Measurements from ENCODE around the gene IL23R.

IL23R gene

DNA sequence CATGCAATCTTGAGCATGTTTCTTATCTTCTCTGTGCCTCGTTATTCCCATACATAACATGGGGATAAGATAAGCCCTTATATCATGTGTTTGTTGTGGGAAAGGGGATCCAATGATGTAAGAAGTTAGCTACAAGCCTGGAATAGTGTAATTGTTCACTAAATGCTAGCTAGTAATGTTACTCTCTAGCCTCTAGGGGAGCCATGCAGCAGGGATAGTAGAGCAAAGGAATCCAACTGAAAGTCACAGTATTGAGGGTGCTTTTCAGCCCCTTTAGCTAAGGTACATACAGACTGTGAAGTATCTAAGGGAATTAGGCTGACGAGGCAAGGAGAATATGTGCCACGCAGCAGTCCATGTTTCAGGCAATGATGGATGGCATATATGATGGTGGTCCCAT lies 46.9 kb downstream of the IL23R start:
- Histone ChIP-seq H2AFZ (ENCODE audit: low read depth, low read length) (no peak overlapping the region), H2AK5ac (ENCODE audit: low read length, severe bottlenecking) (no peak overlapping the region), H4K91ac (ENCODE audit: low read length) (no peak overlapping the region), H2BK15ac (ENCODE audit: low read depth, poor library complexity, severe bottlenecking) (no peak overlapping the region), H3K36me3 (ENCODE audit: control insufficient read depth in 1 of 2, insufficient read depth in 2 of 2, low read depth in 1 of 2, low read length in 2 of 2) (no peaks in the 10 kb centered on the region), H3K4me2 (ENCODE audit: low read length, poor library complexity, severe bottlenecking) (no peak overlapping the region), H3K9ac (ENCODE audit: low read length) (no peak overlapping the region), H3K4ac (ENCODE audit: low read depth in 1 of 2, low read length in 2 of 2) (no peak overlapping the region), H3K14ac (ENCODE audit: low read length in 2 of 2) (no peak overlapping the region), H3K4me3 (ENCODE audit: insufficient read depth in 1 of 2, low read depth in 1 of 2, low read length in 2 of 2) (no peak overlapping the region), H4K8ac (ENCODE audit: low read length) (no peak overlapping the region), H3K4me1 (ENCODE audit: control insufficient read depth, insufficient read depth, low read depth, low read length) (peaks cover 3% of the 10 kb centered on the region), H3K27me3 (ENCODE audit: control insufficient read depth in 1 of 2, insufficient read depth in 1 of 2, low read length in 2 of 2) (no peaks in the 10 kb centered on the region), H3K9me3 (ENCODE audit: control insufficient read depth, low read length) (no peaks in the 10 kb centered on the region), H2BK12ac (ENCODE audit: low read length in 2 of 2) (no peak overlapping the region), H3K27ac (ENCODE audit: low read length, poor library complexity, severe bottlenecking) (no peak overlapping the region), H3K18ac (ENCODE audit: low read depth in 1 of 2, low read length in 2 of 2) (no peak overlapping the region), H3K23ac (ENCODE audit: low read length in 2 of 2) (no peak overlapping the region), H2BK5ac (ENCODE audit: low read depth, low read length, poor library complexity, severe bottlenecking) (no peak overlapping the region), H2BK120ac (ENCODE audit: low read depth, low read length) (no peak overlapping the region), H3K79me1 (replicated peaks; ENCODE audit: low read length, poor library complexity, severe bottlenecking) (no peaks in the 10 kb centered on the region)
- peak; percentile 26 for DNase-seq
- 42% methylated on average over 2 of the region's 3 CpGs for WGBS

DNA sequence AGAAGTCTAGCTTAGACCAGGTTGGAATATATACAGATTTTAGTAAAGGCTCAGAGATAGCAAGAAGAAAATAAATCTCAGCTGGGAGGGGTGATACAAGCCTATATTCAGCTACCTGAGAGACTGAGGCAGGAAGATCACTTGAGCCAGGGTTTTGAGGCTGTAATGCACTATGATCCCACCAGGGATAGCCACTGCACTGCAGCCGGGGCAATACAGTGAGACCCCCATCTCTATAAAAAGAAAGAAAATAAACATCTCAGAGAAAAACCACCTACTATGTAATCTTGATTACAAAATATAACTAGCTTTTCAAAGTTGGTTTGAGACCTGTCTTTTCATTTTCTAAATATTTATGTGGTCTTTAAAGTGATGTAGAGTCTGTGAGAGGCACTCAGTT lies 47.7 kb downstream of the IL23R start:
- H3K36me3 ChIP-seq (ENCODE audit: control insufficient read depth in 1 of 2, insufficient read depth in 2 of 2, low read depth in 1 of 2, low read length in 2 of 2): no peaks in the 10 kb centered on the region
- H3K27me3 ChIP-seq (ENCODE audit: control insufficient read depth in 1 of 2, insufficient read depth in 1 of 2, low read length in 2 of 2): no peaks in the 10 kb centered on the region
- H3K4me1 ChIP-seq (ENCODE audit: control insufficient read depth, insufficient read depth, low read depth, low read length): peaks cover 3% of the 10 kb centered on the region
- H3K27ac ChIP-seq (ENCODE audit: low read length, poor library complexity, severe bottlenecking): peak overlapping the region; percentile 59
- no peaks in the 10 kb centered on the region for H3K79me1 ChIP-seq (replicated peaks; ENCODE audit: low read length, poor library complexity, severe bottlenecking)
- H3K23ac ChIP-seq (ENCODE audit: low read length in 2 of 2): no peak overlapping the region
- H3K18ac ChIP-seq (ENCODE audit: low read depth in 1 of 2, low read length in 2 of 2): no peak overlapping the region
- no peak overlapping the region for H3K9ac ChIP-seq (ENCODE audit: low read length)
- H3K4ac ChIP-seq (ENCODE audit: low read depth in 1 of 2, low read length in 2 of 2): no peak overlapping the region
- no peak overlapping the region for H3K4me2 ChIP-seq (ENCODE audit: low read length, poor library complexity, severe bottlenecking)
- no CpG with 5 or more reads among the region's 1 CpG for WGBS
- no peak overlapping the region for H3K14ac ChIP-seq (ENCODE audit: low read length in 2 of 2)
- H2BK15ac ChIP-seq (ENCODE audit: low read depth, poor library complexity, severe bottlenecking): no peak overlapping the region
- H3K9me3 ChIP-seq (ENCODE audit: control insufficient read depth, low read length): no peaks in the 10 kb centered on the region
- H3K4me3 ChIP-seq (ENCODE audit: insufficient read depth in 1 of 2, low read depth in 1 of 2, low read length in 2 of 2): no peak overlapping the region
- no peak overlapping the region for H4K8ac ChIP-seq (ENCODE audit: low read length)
- H2AFZ ChIP-seq (ENCODE audit: low read depth, low read length): no peak overlapping the region
- DNase-seq: no peak
- H2AK5ac ChIP-seq (ENCODE audit: low read length, severe bottlenecking): peak overlapping the region; percentile 76
- no peak overlapping the region for H2BK12ac ChIP-seq (ENCODE audit: low read length in 2 of 2)
- no peak overlapping the region for H4K91ac ChIP-seq (ENCODE audit: low read length)
- H2BK120ac ChIP-seq (ENCODE audit: low read depth, low read length): no peak overlapping the region
- H2BK5ac ChIP-seq (ENCODE audit: low read depth, low read length, poor library complexity, severe bottlenecking): no peak overlapping the region

DNA sequence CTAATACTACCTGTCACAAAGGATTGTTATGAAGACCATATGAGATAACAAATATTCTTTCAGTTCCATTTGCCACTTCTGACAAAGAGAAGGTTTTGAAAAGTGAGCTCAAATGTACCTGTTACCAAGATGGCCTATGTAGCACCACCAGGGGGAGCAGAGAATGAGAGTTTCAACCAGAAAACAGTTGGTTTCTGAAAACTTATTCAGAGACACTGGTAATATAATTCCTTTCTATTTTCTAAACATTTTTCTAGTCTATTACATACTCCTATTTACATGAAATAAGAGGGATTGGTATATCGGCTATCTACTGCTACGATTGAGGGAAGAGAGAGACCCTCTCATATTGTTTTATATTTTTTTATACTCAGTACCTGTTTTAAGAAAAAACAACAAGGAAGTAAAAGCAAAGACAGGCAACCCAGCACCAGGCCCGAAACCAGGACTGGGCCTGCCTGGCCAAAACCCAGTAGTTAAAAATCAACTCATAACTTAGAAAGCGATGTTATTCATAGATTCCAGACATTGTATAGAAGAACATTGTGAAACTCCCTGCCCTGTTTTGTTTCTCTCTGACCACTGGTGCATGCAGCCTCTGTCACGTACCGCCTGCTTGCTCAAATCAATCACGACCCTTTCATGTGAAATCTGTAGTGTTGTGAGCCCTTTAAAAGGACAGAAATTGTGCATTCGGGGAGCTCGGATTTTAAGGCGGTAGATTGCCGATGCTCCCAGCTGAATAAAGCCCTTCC lies 48.3 kb downstream of the IL23R start:
- H2BK120ac ChIP-seq (ENCODE audit: low read depth, low read length): no peak overlapping the region
- no peaks in the 10 kb centered on the region for H3K27me3 ChIP-seq (ENCODE audit: control insufficient read depth in 1 of 2, insufficient read depth in 1 of 2, low read length in 2 of 2)
- no peak overlapping the region for H3K9ac ChIP-seq (ENCODE audit: low read length)
- H2BK12ac ChIP-seq (ENCODE audit: low read length in 2 of 2): no peak overlapping the region
- no peaks in the 10 kb centered on the region for H3K9me3 ChIP-seq (ENCODE audit: control insufficient read depth, low read length)
- no peak overlapping the region for H3K18ac ChIP-seq (ENCODE audit: low read depth in 1 of 2, low read length in 2 of 2)
- no peak overlapping the region for H2BK15ac ChIP-seq (ENCODE audit: low read depth, poor library complexity, severe bottlenecking)
- no peak overlapping the region for H3K23ac ChIP-seq (ENCODE audit: low read length in 2 of 2)
- 93% methylated on average over 9 of the region's 11 CpGs for WGBS
- H3K27ac ChIP-seq (ENCODE audit: low read length, poor library complexity, severe bottlenecking): peak overlapping the region; percentile 52
- peaks cover 3% of the 10 kb centered on the region for H3K4me1 ChIP-seq (ENCODE audit: control insufficient read depth, insufficient read depth, low read depth, low read length)
- no peak overlapping the region for H4K8ac ChIP-seq (ENCODE audit: low read length)
- no peak overlapping the region for H2BK5ac ChIP-seq (ENCODE audit: low read depth, low read length, poor library complexity, severe bottlenecking)
- H3K14ac ChIP-seq (ENCODE audit: low read length in 2 of 2): no peak overlapping the region
- H3K36me3 ChIP-seq (ENCODE audit: control insufficient read depth in 1 of 2, insufficient read depth in 2 of 2, low read depth in 1 of 2, low read length in 2 of 2): no peaks in the 10 kb centered on the region
- no peak overlapping the region for H4K91ac ChIP-seq (ENCODE audit: low read length)
- H2AK5ac ChIP-seq (ENCODE audit: low read length, severe bottlenecking): no peak overlapping the region
- no peak overlapping the region for H3K4me2 ChIP-seq (ENCODE audit: low read length, poor library complexity, severe bottlenecking)
- no peaks in the 10 kb centered on the region for H3K79me1 ChIP-seq (replicated peaks; ENCODE audit: low read length, poor library complexity, severe bottlenecking)
- H3K4ac ChIP-seq (ENCODE audit: low read depth in 1 of 2, low read length in 2 of 2): no peak overlapping the region
- no peak overlapping the region for H2AFZ ChIP-seq (ENCODE audit: low read depth, low read length)
- DNase-seq: peak; percentile 39
- no peak overlapping the region for H3K4me3 ChIP-seq (ENCODE audit: insufficient read depth in 1 of 2, low read depth in 1 of 2, low read length in 2 of 2)

DNA sequence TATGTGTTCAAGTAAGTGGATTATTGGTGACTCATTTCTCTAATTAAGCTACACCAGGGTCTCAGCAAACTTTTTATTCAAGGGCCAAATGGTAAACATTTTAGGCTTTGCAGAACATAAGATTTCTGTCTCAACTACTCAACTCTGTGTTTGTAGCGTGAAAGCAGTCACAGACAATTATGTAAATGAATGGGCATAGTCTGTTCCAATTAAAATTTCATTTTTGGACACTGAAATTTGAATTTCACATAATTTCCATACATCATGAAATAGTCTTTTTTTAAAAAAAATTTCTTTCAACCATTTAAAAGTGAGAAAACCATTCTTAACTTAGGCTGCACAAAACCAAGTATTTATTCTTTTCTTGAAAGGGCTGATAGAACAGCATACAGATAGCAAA lies 50.1 kb downstream of the IL23R start:
- Histone ChIP-seq H3K9me3 (ENCODE audit: control insufficient read depth, low read length) (no peaks in the 10 kb centered on the region), H2BK15ac (ENCODE audit: low read depth, poor library complexity, severe bottlenecking) (no peak overlapping the region)
- WGBS: no CpG with 5 or more reads among the region's 1 CpG

More for the DNA sequence above, 50.1 kb downstream of the IL23R start:
- no peak overlapping the region for H3K18ac ChIP-seq (ENCODE audit: low read depth in 1 of 2, low read length in 2 of 2)
- H3K4me3 ChIP-seq (ENCODE audit: insufficient read depth in 1 of 2, low read depth in 1 of 2, low read length in 2 of 2): no peak overlapping the region
- H2AFZ ChIP-seq (ENCODE audit: low read depth, low read length): no peak overlapping the region
- H3K27me3 ChIP-seq (ENCODE audit: control insufficient read depth in 1 of 2, insufficient read depth in 1 of 2, low read length in 2 of 2): peaks cover 0 to 3% of the 10 kb centered on the region in 2 experiments
- no peak overlapping the region for H3K23ac ChIP-seq (ENCODE audit: low read length in 2 of 2)
- no peak overlapping the region for H2AK5ac ChIP-seq (ENCODE audit: low read length, severe bottlenecking)
- H3K79me1 ChIP-seq (replicated peaks; ENCODE audit: low read length, poor library complexity, severe bottlenecking): no peaks in the 10 kb centered on the region
- no peak overlapping the region for H3K4me2 ChIP-seq (ENCODE audit: low read length, poor library complexity, severe bottlenecking)
- no peak overlapping the region for H4K91ac ChIP-seq (ENCODE audit: low read length)
- H2BK5ac ChIP-seq (ENCODE audit: low read depth, low read length, poor library complexity, severe bottlenecking): no peak overlapping the region
- H3K14ac ChIP-seq (ENCODE audit: low read length in 2 of 2): no peak overlapping the region
- H3K9ac ChIP-seq (ENCODE audit: low read length): no peak overlapping the region
- H3K27ac ChIP-seq (ENCODE audit: low read length, poor library complexity, severe bottlenecking): no peak overlapping the region
- peaks cover 3% of the 10 kb centered on the region for H3K4me1 ChIP-seq (ENCODE audit: control insufficient read depth, insufficient read depth, low read depth, low read length)
- H3K4ac ChIP-seq (ENCODE audit: low read depth in 1 of 2, low read length in 2 of 2): no peak overlapping the region
- H4K8ac ChIP-seq (ENCODE audit: low read length): no peak overlapping the region
- H2BK120ac ChIP-seq (ENCODE audit: low read depth, low read length): no peak overlapping the region
- no peaks in the 10 kb centered on the region for H3K36me3 ChIP-seq (ENCODE audit: control insufficient read depth in 1 of 2, insufficient read depth in 2 of 2, low read depth in 1 of 2, low read length in 2 of 2)
- DNase-seq: no peak
- no peak overlapping the region for H2BK12ac ChIP-seq (ENCODE audit: low read length in 2 of 2)

Data from mesenchymal stem cell (in vitro differentiated cells and primary cell).